ENCODE results near the gene INO80. TPM values are rescaled to one million over a fixed set of nuclear protein-coding genes. Genes with fewer than 3 reads are reported as not detected.
A peak's percentile ranks its signal among the peaks of the same experiment; 100 is the strongest.

INO80 gene
- total and polyA plus RNA-seq, 2 donors (not counting 3 experiments of a cell fraction or from before 2014, with no cell fraction given), result 5.7 to 29.1 TPM

GRCh38 chr15:41150279-41150678 is 34.2 kb upstream of the INO80 start:
- no peaks in the 10 kb centered on the region for H4K20me1 ChIP-seq (replicated peaks; ENCODE audit: control insufficient read depth, extremely low read depth, insufficient read depth, low read length)
- DNase-seq (ENCODE audit: low read depth, low spot score) (no peak), FAIRE-seq (peak; percentile 31)
- ChIA-PET POLR2A (no interaction called here), CTCF (no interaction called here)
- no peak for TF ChIP-seq MYC (IDR thresholded peaks at IDR 0.05; ENCODE audit: low read depth, low read length)
- no peak for TF ChIP-seq CTCF (IDR thresholded peaks at IDR 0.05; ENCODE audit: extremely low read depth in 1 of 2, insufficient read depth in 1 of 2, low read depth in 1 of 2, low read length in 2 of 2)
- no peak for TF ChIP-seq FOS (IDR thresholded peaks at IDR 0.05; ENCODE audit: borderline replicate concordance, insufficient read depth, low read length)
- no peak for TF ChIP-seq JUN (IDR thresholded peaks at IDR 0.05; ENCODE audit: borderline replicate concordance, insufficient read depth, insufficient read length, low read depth)
- no peak for TF ChIP-seq GATA2 (IDR thresholded peaks at IDR 0.05; ENCODE audit: insufficient read depth, insufficient read length, low read depth, low read length)
- no peak for TF ChIP-seq POLR2A (IDR thresholded peaks at IDR 0.05; ENCODE audit: low read depth, low read length)
- TF ChIP-seq MAX (IDR thresholded peaks at IDR 0.05; ENCODE audit: insufficient read depth, insufficient read length), result no peak
- no peak for TF ChIP-seq EZH2 (IDR thresholded peaks at IDR 0.05; ENCODE audit: borderline replicate concordance, low read depth, low read length, severe bottlenecking)
- no peak for TF ChIP-seq POLR2AphosphoS5 (IDR thresholded peaks at IDR 0.05; ENCODE audit: insufficient read depth, low read depth, low read length)
- no peak overlapping the region for H2AFZ ChIP-seq (ENCODE audit: low read depth, low read length)
- no peaks in the 10 kb centered on the region for H3K9me3 ChIP-seq (replicated peaks; ENCODE audit: control insufficient read depth, insufficient read depth, low read length)
- H3K9me1 ChIP-seq (replicated peaks; ENCODE audit: control insufficient read depth, extremely low read depth, insufficient read depth, low read length), result no peaks in the 10 kb centered on the region
- intact Hi-C loops (cut with micrococcal nuclease) (no loop called here), dilution Hi-C loops (cut with MboI; ENCODE audit: extremely low pct_ligation_motif_present, low sequenced_read_pairs) (no loop called here)
- no peak overlapping the region for H3K27ac ChIP-seq (ENCODE audit: insufficient read depth, low read depth, low read length)
- no peaks in the 10 kb centered on the region for H3K4me1 ChIP-seq (ENCODE audit: control insufficient read depth, extremely low read depth, insufficient read depth, low read length)
- H3K36me3 ChIP-seq (ENCODE audit: control insufficient read depth in 2 of 2, extremely low read depth in 1 of 2, insufficient read depth in 2 of 2, low read length in 2 of 2), result no peaks in the 10 kb centered on the region
- no peak overlapping the region for H3K9ac ChIP-seq (replicated peaks; ENCODE audit: extremely low read depth, insufficient read depth, low read length)
- H3K4me3 ChIP-seq (replicated peaks in 1 of 3; ENCODE audit: insufficient read depth in 1 of 3, low read depth in 1 of 3, low read length in 3 of 3), result no peak overlapping the region
- no peaks in the 10 kb centered on the region for H3K27me3 ChIP-seq (ENCODE audit: control insufficient read depth in 2 of 2, insufficient read depth in 2 of 2, low read length in 2 of 2)
- no peak overlapping the region for H3K4me2 ChIP-seq (ENCODE audit: insufficient read depth, low read length)
- BruUV-seq (replicated peaks), result no TSS peak
- H3K79me2 ChIP-seq (ENCODE audit: control insufficient read depth, insufficient read depth, low read length), result no peaks in the 10 kb centered on the region

Measured in endothelial cell of umbilical vein (primary cell).